Measurements from ENCODE around the gene PI4KB. TPM values are rescaled to one million over a fixed set of nuclear protein-coding genes. Genes with fewer than 3 reads are reported as not detected.

PI4KB gene
- total and polyA plus RNA-seq, 8 donors = 54.8 to 84.6 (median 77.4) TPM

GRCh38 chr1:151368393-151369301, 41.4 kb upstream of the PI4KB start:
- Histone ChIP-seq H3K36me3 (peaks cover 0 to 34% of the 10 kb centered on the region in 2 donors), H3K9me3 (no peaks in the 10 kb centered on the region), H3K27ac (no peak overlapping the region), H3K4me1 (peaks cover 22 to 41% of the 10 kb centered on the region in 2 donors), H3K4me3 (no peak overlapping the region), H3K27me3 (no peaks in the 10 kb centered on the region)
- no peak for TF ChIP-seq CTCF (IDR thresholded peaks at IDR 0.05)
- intact Hi-C loops (cut with DNase I) = no loop called here
- DNase-seq (no peak), ATAC-seq (no peak)

GRCh38 chr1:151367658-151368392, 40.6 kb upstream of the PI4KB start:
- H3K4me1 ChIP-seq = peaks cover 22 to 38% of the 10 kb centered on the region in 2 donors
- no peak overlapping the region for H3K4me3 ChIP-seq
- no peak for DNase-seq
- H3K27ac ChIP-seq = no peak overlapping the region
- no peak for ATAC-seq
- no peaks in the 10 kb centered on the region for H3K27me3 ChIP-seq
- H3K9me3 ChIP-seq = peaks cover 0 to 3% of the 10 kb centered on the region in 2 donors
- peaks cover 0 to 41% of the 10 kb centered on the region in 2 donors for H3K36me3 ChIP-seq
- intact Hi-C loops (cut with DNase I) = no loop called here
- no peak for TF ChIP-seq CTCF (IDR thresholded peaks at IDR 0.05)

GRCh38 chr1:151364996-151365395, 37.8 kb upstream of the PI4KB start:
- intact Hi-C loops (cut with DNase I) = no loop called here
- H3K4me3 ChIP-seq = no peak overlapping the region
- peaks cover 0 to 48% of the 10 kb centered on the region in 2 donors for H3K36me3 ChIP-seq
- ATAC-seq (no peak), DNase-seq (no peak)
- no peaks in the 10 kb centered on the region for H3K27me3 ChIP-seq
- peaks cover 14% of the 10 kb centered on the region in 2 donors for H3K4me1 ChIP-seq
- H3K9me3 ChIP-seq = peaks cover 0 to 10% of the 10 kb centered on the region in 2 donors
- TF ChIP-seq CTCF (IDR thresholded peaks at IDR 0.05) = no peak
- H3K27ac ChIP-seq = no peak overlapping the region

- Histone ChIP-seq H3K9me3 (peaks cover 0 to 10% of the 10 kb centered on the region in 2 donors), H3K4me1 (no peaks in the 10 kb centered on the region), H3K27ac (no peak overlapping the region), H3K4me3 (no peak overlapping the region), H3K27me3 (no peaks in the 10 kb centered on the region), H3K36me3 (peaks cover 0 to 48% of the 10 kb centered on the region in 2 donors)
- ATAC-seq (no peak), DNase-seq (no peak)
- intact Hi-C loops (cut with DNase I) = no loop called here
- TF ChIP-seq CTCF (IDR thresholded peaks at IDR 0.05) = no peak
Measured at GRCh38 chr1:151362308-151363155, 35.3 kb upstream of the PI4KB start.

All from left lung (tissue), 10 donors.